T-helper 17 cell (primary cell): ENCODE data around the gene P2RX4. TPM values are rescaled to one million over a fixed set of nuclear protein-coding genes. Genes with fewer than 3 reads are reported as not detected.
"Not testable (repeated sequence)": the region's sequence is repeated elsewhere in the genome, so short reads cannot be mapped to it uniquely, and the experiment has no call there.

Experiments
- ATAC-seq: fragments of 150-1000 bp; cut with Tn5 transposase; 2 replicates; pipeline ENCODE4 v1.10.0; 2021; ENCODE audit warnings: mild to moderate bottlenecking, moderate library complexity
- DNase-seq, 3 donors: peaks; one replicate each; pipeline versions ENCODE4 v3.0.0 to v3.0.0-alpha.2; 2020 to 2021
- H3K9me3 ChIP-seq: one replicate; pipeline ENCODE4 v1.7.0; 2013; ENCODE audit warnings: low read length, mild to moderate bottlenecking; ENCODE audit not compliant: control insufficient read depth, poor library complexity, severe bottlenecking
- H3K27ac Mint-ChIP-seq: one replicate; pipeline ENCODE4 v1.8.0; 2022; ENCODE audit warnings: mild to moderate bottlenecking, moderate library complexity, mixed read lengths
- H3K27me3 Mint-ChIP-seq: one replicate; pipeline ENCODE4 v1.8.0; 2022; ENCODE audit warnings: mixed read lengths
- H3K36me3 Mint-ChIP-seq: one replicate; pipeline ENCODE4 v1.8.0; 2022; ENCODE audit warnings: low read depth, mixed read lengths
- H3K4me1 Mint-ChIP-seq: one replicate; pipeline ENCODE4 v1.8.0; 2022; ENCODE audit warnings: mild to moderate bottlenecking, mixed read lengths
- H3K4me3 Mint-ChIP-seq: one replicate; pipeline ENCODE4 v1.8.0; 2022; ENCODE audit warnings: mild to moderate bottlenecking, moderate library complexity, mixed read lengths
- total RNA-seq, 4 donors: library from RNA in 2 of 4; stranded (reverse) in 2 of 4; gene quantifications; one replicate each; pipeline ENCODE4 v1.2.3 and lab custom pipeline; 2022 to 2026

P2RX4 gene
- 10 to 100 TPM; 42.8 to 53.5 TPM for total RNA-seq
- 69.3 to 76.4 reads per million in 2 donors for total RNA-seq (lab: John Stamatoyannopoulos, UW)

GRCh38 chr12:121209624-121210572, at the start of gene P2RX4:
TSS of gene P2RX4 (plus strand) at chr12:121210129. CDS start at chr12:121210165, 36 bp downstream.
- DNase-seq = peak; percentile 76 to 82 (median 79)
- Mint-ChIP-seq H3K36me3 (peaks cover 2% of the 10 kb centered on the region), H3K27me3 (no peaks in the 10 kb centered on the region), H3K4me1 (peaks cover 19% of the 10 kb centered on the region), H3K4me3 (peak within 1 kb of the TSS; percentile 96), H3K27ac (peak within 1 kb of the TSS; percentile 97)
- H3K9me3 ChIP-seq = no peaks in the 10 kb centered on the region
- ATAC-seq = peak; percentile 88

GRCh38 chr12:121162384-121162783, 47.5 kb upstream of the P2RX4 start:
- no peaks in the 10 kb centered on the region for H3K9me3 ChIP-seq
- Mint-ChIP-seq H3K4me3 (no peak overlapping the region), H3K36me3 (no peaks in the 10 kb centered on the region), H3K4me1 (no peaks in the 10 kb centered on the region), H3K27me3 (no peaks in the 10 kb centered on the region), H3K27ac (no peak overlapping the region)
- ATAC-seq (no peak), DNase-seq (no peak)

GRCh38 chr12:121162985-121163384, 46.9 kb upstream of the P2RX4 start:
- Mint-ChIP-seq H3K27ac (no peak overlapping the region), H3K36me3 (no peaks in the 10 kb centered on the region), H3K27me3 (no peaks in the 10 kb centered on the region), H3K4me1 (no peaks in the 10 kb centered on the region), H3K4me3 (no peak overlapping the region)
- ATAC-seq (no peak), DNase-seq (no peak)
- no peaks in the 10 kb centered on the region for H3K9me3 ChIP-seq

GRCh38 chr12:121164839-121165238, 45.1 kb upstream of the P2RX4 start:
- not testable (repeated sequence) for H3K9me3 ChIP-seq, H3K36me3 Mint-ChIP-seq, ATAC-seq, H3K4me3 Mint-ChIP-seq, H3K4me1 Mint-ChIP-seq, DNase-seq, H3K27ac Mint-ChIP-seq, H3K27me3 Mint-ChIP-seq

GRCh38 chr12:121165316-121165715, 44.6 kb upstream of the P2RX4 start:
- Mint-ChIP-seq H3K36me3 (no peaks in the 10 kb centered on the region), H3K4me1 (peaks cover 2% of the 10 kb centered on the region), H3K27me3 (no peaks in the 10 kb centered on the region), H3K4me3 (no peak overlapping the region), H3K27ac (no peak overlapping the region)
- no peak for ATAC-seq
- DNase-seq = no peak
- H3K9me3 ChIP-seq = no peaks in the 10 kb centered on the region

- Mint-ChIP-seq H3K27me3 (no peaks in the 10 kb centered on the region), H3K4me1 (peaks cover 2% of the 10 kb centered on the region), H3K4me3 (no peak overlapping the region), H3K27ac (no peak overlapping the region), H3K36me3 (no peaks in the 10 kb centered on the region)
- ATAC-seq (no peak), DNase-seq (no peak)
- H3K9me3 ChIP-seq = no peaks in the 10 kb centered on the region
Observed at GRCh38 chr12:121166356-121166755, 43.6 kb upstream of the P2RX4 start.

DNA sequence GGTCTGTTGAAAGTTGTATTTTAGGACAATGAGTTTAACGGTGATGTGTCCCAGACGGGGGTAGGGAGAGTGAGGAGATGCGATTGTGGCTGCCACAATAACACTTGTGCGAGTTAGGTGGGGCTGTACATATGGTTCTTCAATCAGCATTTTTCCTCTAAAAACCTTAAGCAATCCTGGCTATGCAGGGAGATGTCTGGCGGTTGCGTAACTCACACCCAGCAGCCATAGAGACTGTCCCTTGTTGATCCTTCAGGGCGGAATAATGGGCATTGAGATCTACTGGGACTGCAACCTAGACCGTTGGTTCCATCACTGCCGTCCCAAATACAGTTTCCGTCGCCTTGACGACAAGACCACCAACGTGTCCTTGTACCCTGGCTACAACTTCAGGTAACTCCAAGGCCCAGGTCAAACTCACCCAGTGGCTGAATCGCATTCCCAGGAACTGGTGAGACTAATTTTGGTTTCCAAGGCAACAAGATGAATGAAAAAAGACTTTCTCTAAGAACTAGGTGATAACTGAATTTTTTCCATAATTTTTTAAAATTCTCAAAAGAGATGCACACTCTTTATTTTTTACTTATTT, 42.6 kb upstream of the P2RX4 start:
- H3K9me3 ChIP-seq = no peaks in the 10 kb centered on the region
- Mint-ChIP-seq H3K27me3 (no peaks in the 10 kb centered on the region), H3K4me3 (no peak overlapping the region), H3K27ac (no peak overlapping the region), H3K36me3 (no peaks in the 10 kb centered on the region), H3K4me1 (peaks cover 2% of the 10 kb centered on the region)
- DNase-seq = no peak
- no peak for ATAC-seq

DNA sequence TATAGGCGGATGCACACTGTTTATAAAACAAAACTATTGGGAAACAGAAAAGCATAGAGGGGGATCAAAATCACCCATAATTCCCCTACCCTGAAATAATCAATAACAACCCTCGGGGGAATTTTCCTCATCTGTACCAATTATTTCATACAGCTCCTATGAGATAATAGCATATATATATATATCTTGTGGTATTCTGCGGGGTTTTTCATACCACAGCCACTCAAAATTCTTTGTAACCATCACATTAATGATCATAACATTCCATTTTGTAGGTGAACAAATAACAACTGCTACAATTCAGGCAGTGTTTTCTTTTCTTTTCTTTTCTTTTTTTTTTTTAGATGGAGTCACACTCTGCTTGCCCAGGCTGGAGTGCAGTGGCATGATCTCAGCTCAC, 42.0 kb upstream of the P2RX4 start:
- H3K4me3 Mint-ChIP-seq = no peak overlapping the region

DNA sequence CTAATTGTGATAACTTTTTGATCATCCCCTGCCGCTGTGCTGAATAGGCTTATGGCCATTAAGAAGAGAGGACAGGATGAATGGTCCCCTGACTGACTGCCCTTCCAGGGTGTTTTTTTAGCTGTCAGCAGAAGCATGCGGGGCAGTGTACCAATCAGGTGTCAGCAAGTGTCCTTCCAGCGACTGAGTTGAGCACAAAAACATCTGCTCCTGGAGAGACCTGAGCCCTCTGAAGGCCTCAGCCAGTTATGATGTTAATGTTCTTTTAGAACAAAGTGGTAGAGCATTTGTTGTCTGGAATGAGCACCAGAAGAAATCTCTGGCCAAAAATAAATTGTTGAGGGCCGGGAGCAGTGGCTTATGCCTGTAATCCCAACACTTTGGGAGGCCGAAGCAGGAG, 39.8 kb upstream of the P2RX4 start:
- Mint-ChIP-seq H3K27me3 (no peaks in the 10 kb centered on the region), H3K27ac (no peak overlapping the region), H3K4me1 (peaks cover 2% of the 10 kb centered on the region), H3K4me3 (no peak overlapping the region), H3K36me3 (no peaks in the 10 kb centered on the region)
- ATAC-seq = no peak
- no peak for DNase-seq
- H3K9me3 ChIP-seq = no peaks in the 10 kb centered on the region

More for the DNA sequence above, 42.0 kb upstream of the P2RX4 start:
- H3K27ac Mint-ChIP-seq = no peak overlapping the region
- peaks cover 2% of the 10 kb centered on the region for H3K4me1 Mint-ChIP-seq
- ATAC-seq (no peak), DNase-seq (no peak)
- no peaks in the 10 kb centered on the region for H3K27me3 Mint-ChIP-seq
- no peaks in the 10 kb centered on the region for H3K9me3 ChIP-seq
- no peaks in the 10 kb centered on the region for H3K36me3 Mint-ChIP-seq

DNA sequence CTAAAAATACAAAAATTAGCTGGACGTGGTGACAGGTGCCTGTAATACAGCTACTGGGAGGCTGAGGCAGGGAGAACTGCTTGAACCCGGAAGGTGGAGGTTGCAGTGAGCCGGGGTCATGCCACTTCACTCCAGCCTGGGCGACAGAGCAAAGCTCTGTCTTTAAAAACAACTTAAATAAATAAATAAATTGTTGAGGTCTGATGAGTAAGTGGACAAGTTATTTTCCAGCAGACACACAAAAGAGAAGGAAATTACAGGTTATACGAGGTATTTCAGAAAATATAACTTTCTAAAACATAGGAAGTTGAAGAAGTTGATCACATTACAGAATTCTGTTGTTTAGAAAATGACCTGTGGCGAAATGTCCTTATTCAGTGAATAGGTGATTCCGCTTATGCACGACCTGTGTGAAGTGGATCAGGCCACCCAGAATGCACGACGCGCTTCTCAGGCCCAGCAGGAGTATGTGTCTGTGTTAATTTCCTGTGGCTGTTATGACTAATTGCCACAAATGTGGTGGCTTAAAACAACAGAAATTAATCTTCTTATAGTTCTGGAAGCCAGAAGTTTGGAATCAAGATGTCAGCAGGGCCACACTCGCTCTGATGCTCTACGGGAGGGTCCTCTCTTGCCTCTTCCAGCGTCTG, 39.2 kb upstream of the P2RX4 start:
- Mint-ChIP-seq H3K4me1 (peaks cover 2% of the 10 kb centered on the region), H3K27me3 (no peaks in the 10 kb centered on the region), H3K4me3 (no peak overlapping the region), H3K27ac (peak overlapping the region; percentile 16), H3K36me3 (no peaks in the 10 kb centered on the region)
- ATAC-seq (no peak), DNase-seq (no peak)
- no peaks in the 10 kb centered on the region for H3K9me3 ChIP-seq

DNA sequence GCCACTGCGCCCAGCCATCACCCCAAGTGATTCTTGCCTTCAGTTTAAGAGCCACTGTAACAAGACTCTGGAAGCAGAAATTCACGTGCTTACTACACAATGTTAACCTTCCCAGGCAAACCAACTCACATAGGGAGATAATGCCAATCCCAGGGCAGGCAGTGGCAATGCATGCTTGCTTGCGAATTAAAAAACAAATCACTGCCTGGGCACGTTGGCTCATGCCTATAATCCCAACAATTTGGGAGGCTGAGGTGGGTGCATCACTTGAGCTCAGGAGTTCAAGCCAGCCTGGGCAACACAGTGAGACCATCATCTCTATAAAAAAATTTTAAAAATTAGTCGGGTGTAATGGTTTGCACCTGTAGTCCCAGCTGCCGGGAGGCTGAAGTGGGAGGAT, 37.8 kb upstream of the P2RX4 start:
- H3K36me3 Mint-ChIP-seq = no peaks in the 10 kb centered on the region
- no peaks in the 10 kb centered on the region for H3K27me3 Mint-ChIP-seq
- H3K4me1 Mint-ChIP-seq = peaks cover 2% of the 10 kb centered on the region
- no peaks in the 10 kb centered on the region for H3K9me3 ChIP-seq
- ATAC-seq (no peak), DNase-seq (no peak)
- no peak overlapping the region for H3K27ac Mint-ChIP-seq
- H3K4me3 Mint-ChIP-seq = no peak overlapping the region

- Mint-ChIP-seq H3K27me3 (no peaks in the 10 kb centered on the region), H3K4me1 (no peaks in the 10 kb centered on the region), H3K27ac (peak overlapping the region; percentile 29), H3K36me3 (no peaks in the 10 kb centered on the region), H3K4me3 (no peak overlapping the region)
- no peaks in the 10 kb centered on the region for H3K9me3 ChIP-seq
- ATAC-seq (no peak), DNase-seq (no peak)
Observed at GRCh38 chr12:121175383-121176119, 34.4 kb upstream of the P2RX4 start.
